ENCODE measurements around the gene HSF4.

Gene HSF4

GRCh38 chr16:67150833-67151396, 13.6 kb upstream of the HSF4 start, which contains the start of gene B3GNT9:
Gene B3GNT9 (minus strand): TSS chr16:67150998. CDS start chr16:67150485, 513 bp downstream.
- peak; percentile 84 for DNase-seq

- DNase-seq = peak; percentile 12
These were observed 13.0 kb upstream of the HSF4 start for GRCh38 chr16:67151431-67152097.

- no peak for DNase-seq
These were observed 9.8 kb upstream of the HSF4 start for GRCh38 chr16:67154578-67155294.

- DNase-seq = peak; percentile 63
These were observed 9.0 kb upstream of the HSF4 start for GRCh38 chr16:67155295-67156142.

- DNase-seq = no peak
These were observed 8.3 kb upstream of the HSF4 start for GRCh38 chr16:67156143-67156844.

GRCh38 chr16:67157106-67157748, 7.3 kb upstream of the HSF4 start:
- DNase-seq = no peak

- peak; percentile 24 for DNase-seq
These were observed 6.5 kb upstream of the HSF4 start for GRCh38 chr16:67157892-67158635.

GRCh38 chr16:67158637-67159600, 5.6 kb upstream of the HSF4 start:
- DNase-seq = peak; percentile 32

- no peak for DNase-seq
These were observed 2.9 kb upstream of the HSF4 start for GRCh38 chr16:67161595-67162058.

GRCh38 chr16:67162506-67163163, 1.9 kb upstream of the HSF4 start:
- no peak for DNase-seq

GRCh38 chr16:67163164-67163998, 1.2 kb upstream of the HSF4 start:
- peak; percentile 87 for DNase-seq

GRCh38 chr16:67163999-67164558, 466 bp upstream of the HSF4 start:
- DNase-seq = no peak

- no peak for DNase-seq
These were observed 855 bp downstream of the HSF4 start for GRCh38 chr16:67165121-67166078.

- DNase-seq = no peak
These were observed 1.6 kb downstream of the HSF4 start for GRCh38 chr16:67166110-67166547.

GRCh38 chr16:67166598-67167168, 2.1 kb downstream of the HSF4 start:
- no peak for DNase-seq

GRCh38 chr16:67167588-67167987, 3.0 kb downstream of the HSF4 start:
- no peak for DNase-seq

Data from NCI-H2171 treated with DMSO at 0.1 percent for 48 hours (cell line).